ENCODE results near the gene PPP3CA. TPM values are rescaled to one million over a fixed set of nuclear protein-coding genes. Genes with fewer than 3 reads are reported as not detected.

PPP3CA gene
- total RNA-seq, 4 donors from 2014 or later: 28.7 to 51.7 (median 39.0) TPM

- TF ChIP-seq POLR2A (IDR thresholded peaks at IDR 0.05) (no peak), CTCF (IDR thresholded peaks at IDR 0.05) (no peak), EP300 (IDR thresholded peaks at IDR 0.05) (no peak), POLR2AphosphoS5 (IDR thresholded peaks at IDR 0.05) (no peak)
- Histone ChIP-seq H3K9me3 (no peaks in the 10 kb centered on the region), H3K4me1 (peaks cover 25% of the 10 kb centered on the region), H3K4me3 (no peak overlapping the region), H3K36me3 (no peaks in the 10 kb centered on the region), H3K27me3 (no peaks in the 10 kb centered on the region), H3K27ac (no peak overlapping the region)
- DNase-seq (ENCODE audit: low spot score in 2 of 2): no peak
- WGBS: 86% methylated on average over 4 of the region's 4 CpGs
Measured at GRCh38 chr4:101332424-101332823, 14.9 kb downstream of the PPP3CA start.

GRCh38 chr4:101331017-101331416 is 16.3 kb downstream of the PPP3CA start:
- no peak overlapping the region for H3K27ac ChIP-seq
- H3K9me3 ChIP-seq: no peaks in the 10 kb centered on the region
- 58% methylated on average over 1 of the region's 1 CpG for WGBS
- H3K36me3 ChIP-seq: no peaks in the 10 kb centered on the region
- H3K27me3 ChIP-seq: no peaks in the 10 kb centered on the region
- no peak for DNase-seq (ENCODE audit: low spot score in 2 of 2)
- peaks cover 22% of the 10 kb centered on the region for H3K4me1 ChIP-seq
- TF ChIP-seq EP300 (IDR thresholded peaks at IDR 0.05): no peak
- TF ChIP-seq CTCF (IDR thresholded peaks at IDR 0.05): no peak
- no peak for TF ChIP-seq POLR2AphosphoS5 (IDR thresholded peaks at IDR 0.05)
- no peak for TF ChIP-seq POLR2A (IDR thresholded peaks at IDR 0.05)
- no peak overlapping the region for H3K4me3 ChIP-seq

- H3K36me3 ChIP-seq: no peaks in the 10 kb centered on the region
- H3K4me1 ChIP-seq: peaks cover 22% of the 10 kb centered on the region
- 72% methylated on average over 1 of the region's 1 CpG for WGBS
- no peak overlapping the region for H3K27ac ChIP-seq
- no peaks in the 10 kb centered on the region for H3K27me3 ChIP-seq
- no peaks in the 10 kb centered on the region for H3K9me3 ChIP-seq
- DNase-seq (ENCODE audit: low spot score in 2 of 2): no peak
- no peak for TF ChIP-seq POLR2AphosphoS5 (IDR thresholded peaks at IDR 0.05)
- no peak for TF ChIP-seq CTCF (IDR thresholded peaks at IDR 0.05)
- H3K4me3 ChIP-seq: no peak overlapping the region
Measured at GRCh38 chr4:101329592-101329991, 17.7 kb downstream of the PPP3CA start.

DNA sequence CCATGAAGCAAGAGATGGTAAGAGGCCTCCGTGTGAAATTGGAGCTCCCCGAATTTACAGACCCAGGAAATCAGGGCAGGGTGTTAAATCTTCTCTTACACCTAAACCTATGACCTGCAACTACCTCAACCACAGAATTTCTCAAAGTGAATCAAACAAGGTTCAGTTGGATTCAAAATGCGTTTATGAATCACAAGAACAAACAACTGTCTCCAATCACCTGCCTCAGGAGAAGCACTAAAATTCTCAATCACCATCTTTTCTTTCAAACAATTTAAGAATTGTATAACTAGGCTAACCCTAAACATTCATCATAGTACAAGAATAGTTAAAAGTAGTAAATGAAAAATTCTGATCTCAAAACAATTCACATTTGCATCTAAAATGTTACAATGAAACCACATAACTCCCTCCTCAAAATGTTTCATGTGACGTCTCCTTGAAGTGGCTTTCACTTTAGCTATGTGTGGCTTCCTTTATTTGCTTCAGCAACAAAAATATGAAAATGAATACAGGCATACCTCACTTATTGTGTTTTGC is 19.2 kb downstream of the PPP3CA start:
- 69% methylated on average over 4 of the region's 4 CpGs for WGBS
- TF ChIP-seq CTCF (IDR thresholded peaks at IDR 0.05): no peak
- no peak for TF ChIP-seq POLR2AphosphoS5 (IDR thresholded peaks at IDR 0.05)
- TF ChIP-seq EP300 (IDR thresholded peaks at IDR 0.05): no peak
- TF ChIP-seq POLR2A (IDR thresholded peaks at IDR 0.05): no peak

DNA sequence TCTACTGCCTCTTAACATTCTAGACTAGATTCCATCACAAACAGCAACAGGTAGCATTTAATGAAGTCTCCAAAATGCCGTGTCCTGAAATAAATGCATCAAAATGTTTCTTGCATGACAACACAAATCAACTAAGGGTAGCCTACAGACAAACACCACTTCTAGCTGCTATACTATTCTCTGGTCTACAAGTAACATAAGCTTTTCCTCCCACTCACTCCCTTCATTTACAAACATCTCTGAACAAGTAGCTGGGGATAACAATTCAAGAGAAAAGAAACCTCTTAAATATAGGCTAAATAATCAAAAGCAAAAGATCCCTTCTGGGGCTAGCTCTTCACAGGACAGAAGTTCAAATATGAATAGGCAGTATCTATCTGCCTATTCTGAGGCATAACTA is 20.8 kb downstream of the PPP3CA start:
- Histone ChIP-seq H3K36me3 (no peaks in the 10 kb centered on the region), H3K27ac (no peak overlapping the region), H3K4me1 (peaks cover 27% of the 10 kb centered on the region), H3K27me3 (no peaks in the 10 kb centered on the region), H3K9me3 (no peaks in the 10 kb centered on the region), H3K4me3 (no peak overlapping the region)
- DNase-seq (ENCODE audit: low spot score in 2 of 2): no peak
- TF ChIP-seq POLR2A (IDR thresholded peaks at IDR 0.05) (no peak), POLR2AphosphoS5 (IDR thresholded peaks at IDR 0.05) (no peak), EP300 (IDR thresholded peaks at IDR 0.05) (no peak), CTCF (IDR thresholded peaks at IDR 0.05) (no peak)
- 83% methylated on average over 1 of the region's 1 CpG for WGBS

More for the DNA sequence above, 19.2 kb downstream of the PPP3CA start:
- H3K4me3 ChIP-seq: no peak overlapping the region
- H3K36me3 ChIP-seq: no peaks in the 10 kb centered on the region
- H3K4me1 ChIP-seq: peaks cover 24% of the 10 kb centered on the region
- H3K27me3 ChIP-seq: no peaks in the 10 kb centered on the region
- H3K27ac ChIP-seq: no peak overlapping the region
- no peaks in the 10 kb centered on the region for H3K9me3 ChIP-seq
- no peak for DNase-seq (ENCODE audit: low spot score in 2 of 2)
